Upper lobe of left lung (tissue), 6 donors: ENCODE measurements around the gene REPIN1. TPM values are rescaled to one million over a fixed set of nuclear protein-coding genes. Genes with fewer than 3 reads are reported as not detected.

Experiments used
- ATAC-seq, 2 donors: fragments of 200-7000 bp; cut with Tn5 transposase; one replicate each; pipeline ENCODE4 v1.9.1; 2022; ENCODE audit warnings: mild to moderate bottlenecking in 2 of 2, moderate library complexity in 2 of 2; ENCODE audit not compliant: low FRiP score in 2 of 2
- DNase-seq, 2 donors: peaks; one replicate each; pipeline ENCODE4 v3.0.0-alpha.2; 2019 to 2020
- H3K27ac ChIP-seq, 4 donors: fragments of 200-600 bp; sonication (generic); one replicate each; pipeline ENCODE4 v1.5.1; 2016 to 2019
- H3K27me3 ChIP-seq, 4 donors: fragments of 200-600 bp; sonication (generic); one replicate each; pipeline ENCODE4 v1.5.1; 2017 to 2019
- H3K36me3 ChIP-seq, 4 donors: fragments of 200-600 bp; sonication (generic); one replicate each; pipeline ENCODE4 v1.5.1; 2016 to 2019
- H3K4me1 ChIP-seq, 4 donors: fragments of 200-600 bp; sonication (generic); one replicate each; pipeline ENCODE4 v1.5.1; 2018 to 2019
- H3K4me3 ChIP-seq, 4 donors: fragments of 200-600 bp; sonication (generic); one replicate each; pipeline ENCODE4 v1.5.1; 2017 to 2019; ENCODE audit warnings: mild to moderate bottlenecking in 2 of 4, moderate library complexity in 1 of 4
- H3K9me3 ChIP-seq, 4 donors: fragments of 200-600 bp; sonication (generic); one replicate each; pipeline ENCODE4 v1.5.1; 2018 to 2019
- CTCF ChIP-seq, 6 experiments: fragments of 450-650 bp in 4 of 6; fragments of 200-600 bp in 2 of 6; sonication (generic) in 2 of 6; IDR thresholded peaks; one replicate each; pipeline ENCODE4 v1.5.1; 2016 to 2019; ENCODE audit warnings: antibody characterized with exemption in 6 of 6
- EP300 ChIP-seq, 4 donors: sonication (generic); formaldehyde crosslinking; IDR thresholded peaks; one replicate each; pipeline ENCODE4 v1.5.1; 2017; ENCODE audit warnings: antibody characterized with exemption in 4 of 4, control low read depth in 2 of 4
- POLR2A ChIP-seq, 4 donors: fragments of 450-650 bp; IDR thresholded peaks; one replicate each; pipeline ENCODE4 v1.5.1; 2016 to 2017; ENCODE audit warnings: antibody characterized with exemption in 4 of 4, mild to moderate bottlenecking in 2 of 4
- POLR2AphosphoS5 ChIP-seq, 2 donors: sonication (generic); formaldehyde crosslinking; IDR thresholded peaks; one replicate each; pipeline ENCODE4 v1.5.1; 2017; ENCODE audit warnings: antibody characterized with exemption in 2 of 2
- WGBS, 2 donors: methylation state at CpG; one replicate each; pipeline ENCODE4 v1.1.5; 2017 to 2018; 5-methylcytosine and 5-hydroxymethylcytosine counted together
- total RNA-seq, 6 donors: library from RNA; depleted of rRNA in 4 of 6; stranded (reverse); fragments of >200 nt in 4 of 6; gene quantifications; one replicate each; pipeline versions ENCODE4 v1.1.0 to v1.2.1, GENCODE V29; 2016 to 2021
- donor health status: DM: no; HTN: no; CAD: no; lungs with moderate emphysema.
- donor health status: DM: no; HTN: yes; CAD: no; lungs with severe emphysema.

Gene REPIN1
- total RNA-seq, 6 donors from 2014 or later = 65.2 to 125 (median 105) TPM

- no peak overlapping the region for H3K27ac ChIP-seq
These were observed 35.6 kb upstream of the REPIN1 start for GRCh38 chr7:150332852-150333635.

GRCh38 chr7:150333659-150334058 is 35.0 kb upstream of the REPIN1 start:
- no peak for DNase-seq
- TF ChIP-seq CTCF (IDR thresholded peaks at IDR 0.05) (no peak), POLR2AphosphoS5 (IDR thresholded peaks at IDR 0.05) (no peak), EP300 (IDR thresholded peaks at IDR 0.05) (no peak), POLR2A (IDR thresholded peaks at IDR 0.05) (no peak)
- Histone ChIP-seq H3K27me3 (no peaks in the 10 kb centered on the region), H3K27ac (no peak overlapping the region), H3K9me3 (no peaks in the 10 kb centered on the region), H3K4me3 (no peak overlapping the region), H3K4me1 (peaks cover 0 to 16% (median 5%) of the 10 kb centered on the region in 4 donors), H3K36me3 (peaks cover 0 to 26% (median 8%) of the 10 kb centered on the region in 4 donors)
- ATAC-seq = no peak
- 92 to 94% methylated on average over 9 to 10 of the region's 10 CpGs for WGBS, 2 donors

More at GRCh38 chr7:150332852-150333635, 35.6 kb upstream of the REPIN1 start:
- DNase-seq (no peak), ATAC-seq (no peak)
- Histone ChIP-seq H3K9me3 (no peaks in the 10 kb centered on the region), H3K4me3 (no peak overlapping the region), H3K36me3 (peaks cover 0 to 31% (median 9%) of the 10 kb centered on the region in 4 donors), H3K4me1 (peaks cover 0 to 16% (median 5%) of the 10 kb centered on the region in 4 donors), H3K27me3 (no peaks in the 10 kb centered on the region)
- TF ChIP-seq CTCF (IDR thresholded peaks at IDR 0.05) = no peak
- TF ChIP-seq EP300 (IDR thresholded peaks at IDR 0.05) = no peak
- no peak for TF ChIP-seq POLR2AphosphoS5 (IDR thresholded peaks at IDR 0.05)
- TF ChIP-seq POLR2A (IDR thresholded peaks at IDR 0.05) = no peak
- 94 to 97% methylated on average over 18 of the region's 18 CpGs for WGBS, 2 donors

- DNase-seq = no peak
- H3K9me3 ChIP-seq = no peaks in the 10 kb centered on the region
- H3K27ac ChIP-seq = peak overlapping the region in 1 of 4 donors; percentile 56
- 90 to 97% methylated on average over 7 to 8 of the region's 8 CpGs for WGBS, 2 donors
- H3K4me1 ChIP-seq = peaks cover 3 to 16% (median 5%) of the 10 kb centered on the region in 4 donors
- TF ChIP-seq CTCF (IDR thresholded peaks at IDR 0.05) (no peak), POLR2AphosphoS5 (IDR thresholded peaks at IDR 0.05) (no peak), EP300 (IDR thresholded peaks at IDR 0.05) (no peak), POLR2A (IDR thresholded peaks at IDR 0.05) (no peak)
- no peaks in the 10 kb centered on the region for H3K27me3 ChIP-seq
- no peak overlapping the region for H3K4me3 ChIP-seq
- peaks cover 0 to 21% (median 7%) of the 10 kb centered on the region in 4 donors for H3K36me3 ChIP-seq
- no peak for ATAC-seq
These were observed 34.5 kb upstream of the REPIN1 start for GRCh38 chr7:150334108-150334507.

GRCh38 chr7:150335108-150335773 is 33.4 kb upstream of the REPIN1 start:
- Histone ChIP-seq H3K36me3 (peaks cover 0 to 12% (median 2%) of the 10 kb centered on the region in 4 donors), H3K27ac (peak overlapping the region in 2 of 4 donors; percentile 23 to 61), H3K27me3 (peaks cover 0 to 4% (median 1%) of the 10 kb centered on the region in 4 donors), H3K9me3 (no peaks in the 10 kb centered on the region), H3K4me1 (peaks cover 6 to 18% (median 13%) of the 10 kb centered on the region in 4 donors), H3K4me3 (no peak overlapping the region)
- no peak for TF ChIP-seq CTCF (IDR thresholded peaks at IDR 0.05)
- peak in 1 of 4 donors; percentile 26 for TF ChIP-seq POLR2A (IDR thresholded peaks at IDR 0.05)
- no peak for TF ChIP-seq EP300 (IDR thresholded peaks at IDR 0.05)
- TF ChIP-seq POLR2AphosphoS5 (IDR thresholded peaks at IDR 0.05) = no peak
- DNase-seq = no peak
- WGBS, 2 donors = 56 to 64% methylated on average over 5 to 7 of the region's 7 CpGs
- ATAC-seq = no peak
